ENCODE results near the gene PAQR6. TPM values are rescaled to one million over a fixed set of nuclear protein-coding genes. Genes with fewer than 3 reads are reported as not detected.

The PAQR6 gene
- total and polyA plus RNA-seq, 8 donors, result 0.43 to 4.3 (median 2.0) TPM; not detected in 2

DNA sequence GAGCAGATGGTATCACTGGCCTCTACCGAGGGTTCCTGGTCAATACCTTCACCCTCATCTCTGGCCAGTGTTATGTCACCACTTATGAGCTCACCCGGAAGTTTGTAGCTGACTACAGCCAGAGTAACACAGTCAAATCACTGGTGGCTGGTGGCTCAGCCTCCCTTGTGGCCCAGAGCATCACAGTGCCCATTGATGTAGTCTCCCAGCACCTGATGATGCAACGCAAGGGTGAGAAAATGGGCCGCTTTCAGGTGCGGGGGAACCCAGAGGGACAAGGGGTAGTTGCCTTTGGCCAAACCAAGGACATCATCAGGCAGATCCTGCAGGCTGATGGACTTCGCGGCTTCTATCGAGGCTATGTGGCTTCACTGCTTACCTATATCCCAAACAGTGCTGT, 47.8 kb downstream of the PAQR6 start:
- no peak for DNase-seq
- 88 to 95% (median 93%) methylated on average over 8 of the region's 8 CpGs for WGBS, 5 donors
- intact Hi-C loops (cut with DNase I; ENCODE audit: low total_unique reads), result no loop called here
- Histone ChIP-seq H3K27ac (no peak overlapping the region), H3K36me3 (peaks cover 16 to 78% (median 75%) of the 10 kb centered on the region in 4 donors), H3K9me3 (no peaks in the 10 kb centered on the region), H3K27me3 (no peaks in the 10 kb centered on the region), H3K4me3 (no peak overlapping the region), H3K4me1 (peaks cover 4 to 91% (median 26%) of the 10 kb centered on the region in 4 donors)
- TF ChIP-seq EP300 (IDR thresholded peaks at IDR 0.05) (no peak), POLR2AphosphoS5 (IDR thresholded peaks at IDR 0.05) (no peak), POLR2A (IDR thresholded peaks at IDR 0.05) (no peak)
- TF ChIP-seq, protein P1, sequence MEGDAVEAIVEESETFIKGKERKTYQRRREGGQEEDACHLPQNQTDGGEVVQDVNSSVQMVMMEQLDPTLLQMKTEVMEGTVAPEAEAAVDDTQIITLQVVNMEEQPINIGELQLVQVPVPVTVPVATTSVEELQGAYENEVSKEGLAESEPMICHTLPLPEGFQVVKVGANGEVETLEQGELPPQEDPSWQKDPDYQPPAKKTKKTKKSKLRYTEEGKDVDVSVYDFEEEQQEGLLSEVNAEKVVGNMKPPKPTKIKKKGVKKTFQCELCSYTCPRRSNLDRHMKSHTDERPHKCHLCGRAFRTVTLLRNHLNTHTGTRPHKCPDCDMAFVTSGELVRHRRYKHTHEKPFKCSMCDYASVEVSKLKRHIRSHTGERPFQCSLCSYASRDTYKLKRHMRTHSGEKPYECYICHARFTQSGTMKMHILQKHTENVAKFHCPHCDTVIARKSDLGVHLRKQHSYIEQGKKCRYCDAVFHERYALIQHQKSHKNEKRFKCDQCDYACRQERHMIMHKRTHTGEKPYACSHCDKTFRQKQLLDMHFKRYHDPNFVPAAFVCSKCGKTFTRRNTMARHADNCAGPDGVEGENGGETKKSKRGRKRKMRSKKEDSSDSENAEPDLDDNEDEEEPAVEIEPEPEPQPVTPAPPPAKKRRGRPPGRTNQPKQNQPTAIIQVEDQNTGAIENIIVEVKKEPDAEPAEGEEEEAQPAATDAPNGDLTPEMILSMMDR (IDR thresholded peaks at IDR 0.05), result no peak

DNA sequence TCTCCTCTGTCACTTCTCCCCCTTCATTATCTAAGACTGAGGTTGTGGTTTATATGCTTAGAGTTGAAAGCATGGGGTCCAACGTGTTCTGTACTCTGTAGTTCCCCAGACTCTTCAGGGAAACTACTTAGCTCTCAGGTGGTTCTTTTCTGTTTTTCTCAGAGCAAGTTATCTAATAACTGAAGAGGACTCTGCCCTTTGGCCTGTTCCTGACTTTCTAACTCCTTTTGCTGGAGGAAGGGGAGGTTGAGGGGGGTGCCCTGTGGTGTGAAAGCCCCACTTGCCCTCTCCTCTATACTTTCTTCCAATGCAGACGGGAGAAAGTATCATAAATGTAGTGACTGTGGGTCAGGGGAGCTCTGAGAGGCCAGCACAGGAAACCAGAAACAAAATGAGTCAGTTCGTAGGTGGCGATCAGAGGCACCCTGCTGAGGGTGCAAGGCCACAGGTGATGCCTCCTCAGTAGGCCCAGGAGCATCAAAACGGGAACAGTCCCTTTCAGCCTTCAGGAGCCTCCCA, 49.0 kb downstream of the PAQR6 start:
- intact Hi-C loops (cut with DNase I; ENCODE audit: low total_unique reads), result no loop called here
- WGBS, 5 donors, result 70 to 91% (median 75%) methylated on average over 5 of the region's 5 CpGs
- DNase-seq, result no peak

DNA sequence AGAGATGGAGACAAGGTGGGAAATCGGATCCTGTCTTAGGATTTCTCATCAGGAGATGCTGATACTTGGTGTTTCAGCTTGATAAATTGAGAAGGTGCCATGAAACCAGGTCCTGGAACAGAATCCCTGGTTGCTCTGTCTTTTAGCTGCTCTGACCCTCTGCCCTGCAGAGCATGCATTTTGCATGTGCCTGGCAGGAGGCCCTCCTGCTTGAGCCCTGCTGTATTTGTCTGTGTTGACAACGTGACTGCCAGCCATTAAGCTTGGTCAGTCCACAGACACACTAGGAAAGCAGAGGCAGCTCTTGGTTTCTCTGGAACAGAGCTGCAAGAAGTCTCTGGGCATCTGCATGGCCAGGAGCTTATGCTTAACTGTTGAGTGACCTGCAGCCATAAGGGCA, 51.4 kb downstream of the PAQR6 start:
- 47 to 66% (median 57%) methylated on average over 2 of the region's 2 CpGs for WGBS, 5 donors
- H3K4me1 ChIP-seq, result peaks cover 11 to 79% (median 37%) of the 10 kb centered on the region in 4 donors
- no peak overlapping the region for H3K4me3 ChIP-seq
- no peaks in the 10 kb centered on the region for H3K27me3 ChIP-seq
- no peaks in the 10 kb centered on the region for H3K9me3 ChIP-seq
- no peak for DNase-seq
- H3K27ac ChIP-seq, result no peak overlapping the region
- intact Hi-C loops (cut with DNase I; ENCODE audit: low total_unique reads), result no loop called here
- TF ChIP-seq, protein P1 (IDR thresholded peaks at IDR 0.05), result no peak
- TF ChIP-seq POLR2AphosphoS5 (IDR thresholded peaks at IDR 0.05) (no peak), POLR2A (IDR thresholded peaks at IDR 0.05) (no peak), EP300 (IDR thresholded peaks at IDR 0.05) (no peak)
- H3K36me3 ChIP-seq, result peaks cover 10 to 52% (median 42%) of the 10 kb centered on the region in 4 donors

More for the DNA sequence above, 49.0 kb downstream of the PAQR6 start:
- Histone ChIP-seq H3K4me1 (peaks cover 11 to 92% (median 35%) of the 10 kb centered on the region in 4 donors), H3K36me3 (peaks cover 16 to 67% (median 65%) of the 10 kb centered on the region in 4 donors), H3K27ac (no peak overlapping the region), H3K27me3 (no peaks in the 10 kb centered on the region), H3K4me3 (no peak overlapping the region), H3K9me3 (no peaks in the 10 kb centered on the region)
- TF ChIP-seq, protein P1 (IDR thresholded peaks at IDR 0.05), result no peak
- TF ChIP-seq POLR2AphosphoS5 (IDR thresholded peaks at IDR 0.05), result no peak
- no peak for TF ChIP-seq EP300 (IDR thresholded peaks at IDR 0.05)
- TF ChIP-seq POLR2A (IDR thresholded peaks at IDR 0.05), result no peak

DNA sequence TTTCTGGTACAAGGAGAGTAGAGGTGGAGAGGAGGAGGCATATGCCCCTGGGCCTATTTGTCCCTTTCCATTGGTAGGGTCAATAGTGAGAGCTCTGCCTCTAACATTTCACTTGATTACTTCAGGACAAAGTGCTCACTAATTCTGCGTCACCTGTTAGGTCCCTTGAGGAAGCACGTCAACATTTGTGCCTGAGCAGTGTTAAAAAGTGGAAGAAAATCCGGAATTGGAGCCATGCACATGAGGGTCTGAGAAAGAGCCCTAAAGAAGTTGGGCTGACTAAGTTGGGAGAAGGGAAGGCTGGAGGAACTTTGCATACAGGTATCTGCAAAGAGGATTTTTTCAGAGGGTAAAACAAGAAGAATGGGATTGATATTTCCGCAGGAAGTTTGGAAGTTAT, 52.0 kb downstream of the PAQR6 start:
- TF ChIP-seq POLR2A (IDR thresholded peaks at IDR 0.05) (no peak), POLR2AphosphoS5 (IDR thresholded peaks at IDR 0.05) (no peak), EP300 (IDR thresholded peaks at IDR 0.05) (no peak)
- TF ChIP-seq, protein P1 (IDR thresholded peaks at IDR 0.05), result no peak
- no peak for DNase-seq

More for the DNA sequence above, 52.0 kb downstream of the PAQR6 start:
- whole genome bisulfite sequencing, 5 donors, result 60 to 69% (median 63%) methylated on average over 4 of the region's 4 CpGs
- no peak overlapping the region for H3K4me3 ChIP-seq
- H3K27ac ChIP-seq, result no peak overlapping the region
- no peaks in the 10 kb centered on the region for H3K27me3 ChIP-seq
- H3K4me1 ChIP-seq, result peaks cover 11 to 73% (median 35%) of the 10 kb centered on the region in 4 donors
- intact Hi-C loops (cut with DNase I; ENCODE audit: low total_unique reads), result no loop called here
- H3K9me3 ChIP-seq, result no peaks in the 10 kb centered on the region
- peaks cover 10 to 46% (median 36%) of the 10 kb centered on the region in 4 donors for H3K36me3 ChIP-seq

Data from stomach (tissue), 9 donors.